Transverse colon (tissue), 4 donors: ENCODE results near the gene ZNF689.

Experiments
- CTCF ChIP-seq, 5 experiments: fragments of 200-600 bp in 3 of 5; fragments of 450-650 bp in 2 of 5; sonication (generic) in 3 of 5; IDR thresholded peaks; 1 replicate in 2 of 5; 2 replicates in 3 of 5; pipeline ENCODE4 v1.5.1; 2016 to 2017; ENCODE audit warnings: antibody characterized with exemption in 5 of 5, inconsistent platforms in 3 of 5, mild to moderate bottlenecking in 2 of 5, moderate library complexity in 1 of 5
- EP300 ChIP-seq: sonication (generic); formaldehyde crosslinking; IDR thresholded peaks from one replicate; pipeline ENCODE4 v1.6.1; 2017; ENCODE audit warnings: antibody characterized with exemption, low read depth
- POLR2A ChIP-seq: fragments of 450-650 bp; IDR thresholded peaks from one replicate; pipeline ENCODE4 v1.6.1; 2016; ENCODE audit warnings: antibody characterized with exemption, mild to moderate bottlenecking, moderate library complexity
- POLR2AphosphoS5 ChIP-seq, 3 donors: sonication (generic); formaldehyde crosslinking; IDR thresholded peaks; one replicate each; pipeline ENCODE4 v1.6.1; 2016; ENCODE audit warnings: antibody characterized with exemption in 3 of 3

- TF ChIP-seq EP300 (no peak), POLR2A (no peak), CTCF (IDR thresholded peaks at IDR 0.05) (no peak), POLR2AphosphoS5 (IDR thresholded peaks at IDR 0.05) (no peak)
Observed at GRCh38 chr16:30554557-30555314, 55.5 kb downstream of the ZNF689 start.
